Activated B cell treated with CpG ODN at 0.5 μM for 24 hours (primary cell): ENCODE measurements around the gene ZNF568. TPM values are rescaled to one million over a fixed set of nuclear protein-coding genes. Genes with fewer than 3 reads are reported as not detected.

Experiments used
- ATAC-seq: fragments of 200-7000 bp; cut with Tn5 transposase; one replicate; pipeline ENCODE4 v1.10.0; 2021; ENCODE audit warnings: low read depth, mild to moderate bottlenecking, moderate library complexity
- CTCF ChIA-PET: fragments of 350-600 bp; sonication (Branson Sonifier 250); formaldehyde crosslinking; loops from one replicate; lab custom pipeline; 2021; ENCODE audit warnings: antibody characterized with exemption; lab: Charles Lee
- POLR2A ChIA-PET: fragments of 350-600 bp; sonication (Branson Sonifier 250); formaldehyde crosslinking; loops from one replicate; lab custom pipeline; 2021; ENCODE audit warnings: antibody characterized with exemption; lab: Charles Lee
- DNase-seq: peaks from one replicate; pipeline ENCODE4 v3.0.0; 2022
- H3K27ac Mint-ChIP-seq: one replicate; pipeline ENCODE4 v1.8.0; 2020; ENCODE audit warnings: mixed read lengths
- H3K27me3 Mint-ChIP-seq: one replicate; pipeline ENCODE4 v1.8.0; 2021; ENCODE audit warnings: mixed read lengths
- H3K36me3 Mint-ChIP-seq: one replicate; pipeline ENCODE4 v1.8.0; 2021; ENCODE audit warnings: low read depth, mixed read lengths
- H3K4me1 Mint-ChIP-seq: one replicate; pipeline ENCODE4 v1.8.0; 2021; ENCODE audit warnings: mixed read lengths
- H3K4me3 Mint-ChIP-seq: one replicate; pipeline ENCODE4 v1.8.0; 2020; ENCODE audit warnings: mild to moderate bottlenecking, mixed read lengths
- H3K9me3 Mint-ChIP-seq: one replicate; pipeline ENCODE4 v1.8.0; 2020; ENCODE audit warnings: mixed read lengths
- intact Hi-C: fragments of 100-400 bp; cut with micrococcal nuclease; formaldehyde crosslinking; loops from one replicate; pipeline ENCODE4 v1.15.1; 2024
- total RNA-seq: library from RNA; stranded (reverse); gene quantifications from 2 replicates; pipeline ENCODE4 v1.2.3, GENCODE V29; 2022
- TF ChIP-seq, protein P1 (sequence below): fragments of 200-600 bp; IDR thresholded peaks from one replicate; pipeline ENCODE4 v1.8.0; 2022; ENCODE audit warnings: antibody characterized with exemption, mild to moderate bottlenecking

Gene ZNF568
- total RNA-seq, 1 donor from 2014 or later: 13.4 TPM

DNA sequence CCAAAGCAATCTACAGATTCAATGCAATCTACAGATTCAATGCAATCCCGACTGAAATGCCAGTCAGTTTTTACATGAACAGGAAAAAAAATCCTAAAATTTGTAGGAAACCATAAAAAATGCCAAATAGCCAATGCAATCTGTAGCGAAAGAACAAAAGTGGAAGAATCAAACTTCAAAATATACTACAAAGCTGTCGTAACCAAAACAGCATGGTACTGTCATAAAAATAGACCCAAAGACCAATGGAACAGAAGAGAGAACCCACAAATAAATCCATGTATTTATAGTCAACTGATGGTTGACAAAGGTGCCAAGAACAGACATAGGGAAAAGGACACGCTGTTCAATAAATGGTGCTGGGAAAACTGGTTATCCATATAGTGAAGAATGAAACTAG, 17.7 kb upstream of the ZNF568 start:
- Mint-ChIP-seq H3K27me3 (no peaks in the 10 kb centered on the region), H3K9me3 (peaks cover 49% of the 10 kb centered on the region), H3K36me3 (peaks cover 85% of the 10 kb centered on the region), H3K4me1 (no peaks in the 10 kb centered on the region), H3K4me3 (no peak overlapping the region), H3K27ac (no peak overlapping the region)
- ATAC-seq (no peak), DNase-seq (no peak)
- ChIA-PET POLR2A (no interaction called here), CTCF (no interaction called here)
- intact Hi-C loops: no loop called here
- TF ChIP-seq, protein P1, sequence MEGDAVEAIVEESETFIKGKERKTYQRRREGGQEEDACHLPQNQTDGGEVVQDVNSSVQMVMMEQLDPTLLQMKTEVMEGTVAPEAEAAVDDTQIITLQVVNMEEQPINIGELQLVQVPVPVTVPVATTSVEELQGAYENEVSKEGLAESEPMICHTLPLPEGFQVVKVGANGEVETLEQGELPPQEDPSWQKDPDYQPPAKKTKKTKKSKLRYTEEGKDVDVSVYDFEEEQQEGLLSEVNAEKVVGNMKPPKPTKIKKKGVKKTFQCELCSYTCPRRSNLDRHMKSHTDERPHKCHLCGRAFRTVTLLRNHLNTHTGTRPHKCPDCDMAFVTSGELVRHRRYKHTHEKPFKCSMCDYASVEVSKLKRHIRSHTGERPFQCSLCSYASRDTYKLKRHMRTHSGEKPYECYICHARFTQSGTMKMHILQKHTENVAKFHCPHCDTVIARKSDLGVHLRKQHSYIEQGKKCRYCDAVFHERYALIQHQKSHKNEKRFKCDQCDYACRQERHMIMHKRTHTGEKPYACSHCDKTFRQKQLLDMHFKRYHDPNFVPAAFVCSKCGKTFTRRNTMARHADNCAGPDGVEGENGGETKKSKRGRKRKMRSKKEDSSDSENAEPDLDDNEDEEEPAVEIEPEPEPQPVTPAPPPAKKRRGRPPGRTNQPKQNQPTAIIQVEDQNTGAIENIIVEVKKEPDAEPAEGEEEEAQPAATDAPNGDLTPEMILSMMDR: no peak

GRCh38 chr19:36916991-36917390, 859 bp downstream of the ZNF568 start:
- DNase-seq: no peak

GRCh38 chr19:36918090-36918489, 2.0 kb downstream of the ZNF568 start:
- intact Hi-C loops: loop anchor here (10.0 kb wide), 1 partner anchor 313 kb away; the partner anchor contains the start of gene ZNF382
- TF ChIP-seq, protein P1: no peak
- peaks cover 26% of the 10 kb centered on the region for H3K4me1 Mint-ChIP-seq
- POLR2A ChIA-PET: no interaction called here
- H3K4me3 Mint-ChIP-seq: peak overlapping the region; percentile 44
- CTCF ChIA-PET: no interaction called here
- no peak overlapping the region for H3K27ac Mint-ChIP-seq
- peaks cover 11% of the 10 kb centered on the region for H3K9me3 Mint-ChIP-seq
- H3K36me3 Mint-ChIP-seq: peaks cover 62% of the 10 kb centered on the region
- ATAC-seq (no peak), DNase-seq (no peak)
- H3K27me3 Mint-ChIP-seq: no peaks in the 10 kb centered on the region

More at GRCh38 chr19:36916991-36917390, 859 bp downstream of the ZNF568 start:
- intact Hi-C loops: loop anchor here (1.0 to 10.0 kb wide), 14 partner anchors 56 to 552 kb away; partner anchors contain the start of genes ZNF260, ZNF345, ZNF382 and ZNF420
- Mint-ChIP-seq H3K27me3 (no peaks in the 10 kb centered on the region), H3K4me1 (peaks cover 26% of the 10 kb centered on the region), H3K9me3 (peaks cover 10% of the 10 kb centered on the region), H3K27ac (peak overlapping the region; percentile 91), H3K36me3 (peaks cover 62% of the 10 kb centered on the region), H3K4me3 (peak overlapping the region; percentile 91)
- TF ChIP-seq, protein P1: no peak
- ChIA-PET CTCF (no interaction called here), POLR2A (interaction anchor here (0.8 kb wide), 1 partner anchor 427 kb away, joined by 3 read pairs; the partner anchor contains the start of gene ZNF566)
- ATAC-seq: no peak

- Mint-ChIP-seq H3K4me1 (peaks cover 2% of the 10 kb centered on the region), H3K36me3 (peaks cover 70% of the 10 kb centered on the region), H3K4me3 (no peak overlapping the region), H3K9me3 (peaks cover 29% of the 10 kb centered on the region), H3K27me3 (no peaks in the 10 kb centered on the region), H3K27ac (no peak overlapping the region)
- ChIA-PET POLR2A (no interaction called here), CTCF (no interaction called here)
- no peak for ATAC-seq
- TF ChIP-seq, protein P1: no peak
- intact Hi-C loops: no loop called here
- DNase-seq: no peak
Observed at GRCh38 chr19:36931684-36932083, 15.6 kb downstream of the ZNF568 start.

GRCh38 chr19:36939153-36939552, 23.0 kb downstream of the ZNF568 start:
- H3K27me3 Mint-ChIP-seq: no peaks in the 10 kb centered on the region
- H3K4me3 Mint-ChIP-seq: no peak overlapping the region
- H3K27ac Mint-ChIP-seq: no peak overlapping the region
- H3K9me3 Mint-ChIP-seq: peaks cover 41% of the 10 kb centered on the region
- intact Hi-C loops: no loop called here
- H3K36me3 Mint-ChIP-seq: peaks cover 89% of the 10 kb centered on the region
- POLR2A ChIA-PET: no interaction called here
- CTCF ChIA-PET: no interaction called here
- TF ChIP-seq, protein P1: no peak
- no peak for DNase-seq
- no peak for ATAC-seq
- no peaks in the 10 kb centered on the region for H3K4me1 Mint-ChIP-seq
